Activated naive CD4-positive, alpha-beta T cell (primary cell): ENCODE data around the gene MXRA8.

Source experiments
- DNase-seq, 4 experiments: peaks; one replicate each; lab custom pipeline; 2025; lab: John Stamatoyannopoulos, UW

MXRA8 gene

DNA sequence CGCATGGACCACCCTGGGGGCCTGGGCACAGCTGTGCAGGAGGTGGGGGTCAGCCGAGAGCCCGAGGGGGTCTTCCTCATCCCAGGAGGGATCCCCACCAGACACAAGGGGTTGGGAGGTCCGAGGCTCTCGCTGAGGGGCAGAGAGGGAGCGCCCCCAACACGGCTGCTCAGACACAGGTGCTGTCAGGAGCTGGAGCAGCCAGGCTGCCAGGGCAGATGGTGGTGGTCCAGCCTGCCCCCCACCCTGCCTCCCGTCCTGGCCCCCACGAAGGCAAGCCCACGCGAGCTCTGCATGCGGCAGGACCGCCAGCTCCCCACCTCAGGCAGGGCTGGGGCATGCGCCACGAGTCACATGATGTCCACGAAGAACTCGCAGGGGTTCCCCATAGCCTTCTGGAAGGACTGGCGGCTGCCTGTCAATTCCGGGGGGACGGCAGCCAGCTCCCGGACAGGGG lies 22.5 kb downstream of the MXRA8 start:
- no peak for DNase-seq

- DNase-seq: no peak
Measured at GRCh38 chr1:1335283-1335682, 23.1 kb downstream of the MXRA8 start.

- no peak for DNase-seq
Measured at GRCh38 chr1:1334835-1335234, 23.5 kb downstream of the MXRA8 start.

DNA sequence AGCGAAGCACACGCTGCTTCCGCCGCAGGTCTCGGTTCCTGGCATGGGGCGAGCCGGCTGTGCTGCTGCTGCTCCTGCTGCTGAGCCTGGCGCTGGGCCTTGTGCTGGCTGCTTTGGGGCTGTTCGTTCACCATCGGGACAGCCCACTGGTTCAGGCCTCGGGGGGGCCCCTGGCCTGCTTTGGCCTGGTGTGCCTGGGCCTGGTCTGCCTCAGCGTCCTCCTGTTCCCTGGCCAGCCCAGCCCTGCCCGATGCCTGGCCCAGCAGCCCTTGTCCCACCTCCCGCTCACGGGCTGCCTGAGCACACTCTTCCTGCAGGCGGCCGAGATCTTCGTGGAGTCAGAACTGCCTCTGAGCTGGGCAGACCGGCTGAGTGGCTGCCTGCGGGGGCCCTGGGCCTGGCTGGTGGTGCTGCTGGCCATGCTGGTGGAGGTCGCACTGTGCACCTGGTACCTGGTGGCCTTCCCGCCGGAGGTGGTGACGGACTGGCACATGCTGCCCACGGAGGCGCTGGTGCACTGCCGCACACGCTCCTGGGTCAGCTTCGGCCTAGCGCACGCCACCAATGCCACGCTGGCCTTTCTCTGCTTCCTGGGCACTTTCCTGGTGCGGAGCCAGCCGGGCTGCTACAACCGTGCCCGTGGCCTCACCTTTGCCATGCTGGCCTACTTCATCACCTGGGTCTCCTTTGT lies 24.7 kb downstream of the MXRA8 start:
- DNase-seq: no peak

DNA sequence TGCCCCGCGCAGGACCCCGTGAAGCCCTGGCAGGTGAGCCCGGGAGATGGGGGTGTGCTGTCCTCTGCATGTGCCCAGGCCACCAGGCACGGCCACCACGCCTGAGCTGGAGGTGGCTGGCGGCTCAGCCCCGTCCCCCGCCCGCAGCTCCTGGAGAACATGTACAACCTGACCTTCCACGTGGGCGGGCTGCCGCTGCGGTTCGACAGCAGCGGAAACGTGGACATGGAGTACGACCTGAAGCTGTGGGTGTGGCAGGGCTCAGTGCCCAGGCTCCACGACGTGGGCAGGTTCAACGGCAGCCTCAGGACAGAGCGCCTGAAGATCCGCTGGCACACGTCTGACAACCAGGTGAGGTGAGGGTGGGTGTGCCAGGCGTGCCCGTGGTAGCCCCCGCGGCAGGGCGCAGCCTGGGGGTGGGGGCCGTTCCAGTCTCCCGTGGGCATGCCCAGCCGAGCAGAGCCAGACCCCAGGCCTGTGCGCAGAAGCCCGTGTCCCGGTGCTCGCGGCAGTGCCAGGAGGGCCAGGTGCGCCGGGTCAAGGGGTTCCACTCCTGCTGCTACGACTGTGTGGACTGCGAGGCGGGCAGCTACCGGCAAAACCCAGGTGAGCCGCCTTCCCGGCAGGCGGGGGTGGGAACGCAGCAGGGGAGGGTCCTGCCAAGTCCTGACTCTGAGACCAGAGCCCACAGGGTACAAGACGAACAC lies 25.4 kb downstream of the MXRA8 start:
- DNase-seq: no peak

DNA sequence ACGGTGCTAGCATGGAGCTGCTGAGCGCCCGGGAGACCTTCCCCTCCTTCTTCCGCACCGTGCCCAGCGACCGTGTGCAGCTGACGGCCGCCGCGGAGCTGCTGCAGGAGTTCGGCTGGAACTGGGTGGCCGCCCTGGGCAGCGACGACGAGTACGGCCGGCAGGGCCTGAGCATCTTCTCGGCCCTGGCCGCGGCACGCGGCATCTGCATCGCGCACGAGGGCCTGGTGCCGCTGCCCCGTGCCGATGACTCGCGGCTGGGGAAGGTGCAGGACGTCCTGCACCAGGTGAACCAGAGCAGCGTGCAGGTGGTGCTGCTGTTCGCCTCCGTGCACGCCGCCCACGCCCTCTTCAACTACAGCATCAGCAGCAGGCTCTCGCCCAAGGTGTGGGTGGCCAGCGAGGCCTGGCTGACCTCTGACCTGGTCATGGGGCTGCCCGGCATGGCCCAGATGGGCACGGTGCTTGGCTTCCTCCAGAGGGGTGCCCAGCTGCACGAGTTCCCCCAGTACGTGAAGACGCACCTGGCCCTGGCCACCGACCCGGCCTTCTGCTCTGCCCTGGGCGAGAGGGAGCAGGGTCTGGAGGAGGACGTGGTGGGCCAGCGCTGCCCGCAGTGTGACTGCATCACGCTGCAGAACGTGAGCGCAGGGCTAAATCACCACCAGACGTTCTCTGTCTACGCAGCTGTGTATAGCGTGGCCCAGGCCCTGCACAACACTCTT lies 26.2 kb downstream of the MXRA8 start:
- DNase-seq: no peak

GRCh38 chr1:1331068-1331965 lies 27.0 kb downstream of the MXRA8 start, which contains the start of gene TAS1R3:
TAS1R3 (plus strand) TSS chr1:1331280; CDS start chr1:1331346, 66 bp downstream.
- no peak for DNase-seq

DNA sequence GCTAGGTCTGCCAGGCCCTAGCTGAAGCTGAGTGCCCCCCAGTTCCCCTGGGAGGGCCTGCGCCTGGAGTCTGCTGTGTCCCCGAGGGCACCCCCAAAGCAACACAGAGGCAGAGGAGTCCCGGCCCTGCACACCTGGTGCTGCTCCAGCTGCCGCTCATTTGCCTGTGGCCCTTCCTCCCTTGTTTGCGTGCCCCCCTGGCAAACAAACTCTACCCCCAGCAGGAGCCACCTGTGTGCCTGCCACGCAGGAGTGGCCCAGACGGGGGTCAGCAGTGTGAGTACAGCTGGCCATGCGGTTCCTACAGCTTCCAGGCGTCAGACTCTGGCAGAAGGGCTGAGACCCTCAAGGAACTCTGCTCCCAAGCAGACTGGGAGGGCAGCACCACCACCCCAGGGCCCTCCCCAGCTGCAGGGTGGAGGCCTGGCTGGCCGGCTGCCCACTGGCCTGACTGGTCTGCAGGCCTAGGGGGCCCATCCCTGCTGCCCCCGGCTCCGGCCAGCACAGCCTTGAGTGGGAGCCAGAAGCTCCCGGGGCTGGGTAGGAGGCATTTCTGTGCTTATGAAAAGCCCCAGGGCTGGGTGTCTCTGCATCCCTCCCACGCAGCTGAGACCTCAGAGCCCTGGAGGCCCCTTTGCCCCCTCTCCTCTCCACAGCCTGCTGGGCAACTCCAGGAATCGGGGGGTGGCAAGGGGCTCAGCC lies 27.8 kb downstream of the MXRA8 start:
- no peak for DNase-seq

DNA sequence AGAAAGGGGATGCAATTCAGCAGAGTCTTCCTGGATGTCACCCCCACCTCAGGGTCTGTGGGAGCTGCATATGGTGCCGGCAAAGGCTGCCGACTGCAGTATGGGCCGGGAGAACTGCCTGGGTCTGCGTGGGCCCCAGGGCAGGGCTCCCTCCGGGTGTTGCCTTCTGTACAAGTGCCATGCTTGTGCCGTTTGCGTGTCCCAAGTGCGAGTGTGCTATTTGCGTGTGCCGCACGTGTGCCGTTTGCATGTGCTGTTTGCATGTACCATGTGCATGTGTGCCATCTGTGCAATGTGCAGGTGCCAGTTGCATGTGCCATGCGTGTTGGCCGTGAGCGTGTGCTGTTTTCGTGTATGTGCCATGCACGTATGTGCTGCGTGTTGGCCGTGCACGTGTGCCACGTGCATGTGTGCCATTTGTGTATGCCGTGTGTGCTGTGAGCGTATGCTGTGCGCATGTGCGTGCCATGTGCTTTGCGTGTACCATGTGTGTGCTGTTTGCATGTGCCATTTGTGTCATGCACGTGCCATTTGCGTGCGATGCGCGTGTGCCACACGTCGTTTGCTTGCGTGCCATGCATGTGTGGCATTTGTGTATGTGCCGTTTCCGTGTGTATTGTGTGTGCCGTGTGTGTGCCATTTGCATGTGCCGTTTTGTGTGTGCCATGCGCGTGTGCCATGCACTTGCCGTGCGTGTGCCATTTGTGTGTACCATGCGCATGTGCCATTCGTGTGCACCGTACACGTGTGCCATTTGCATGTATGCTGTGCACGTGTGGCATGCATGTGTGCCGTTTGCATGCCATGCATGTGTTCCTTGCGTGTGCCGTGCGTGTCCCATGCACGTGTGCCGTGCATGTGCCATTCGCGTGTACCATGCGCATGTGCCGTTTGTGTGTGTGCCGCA lies 28.8 kb downstream of the MXRA8 start:
- DNase-seq: no peak

DNA sequence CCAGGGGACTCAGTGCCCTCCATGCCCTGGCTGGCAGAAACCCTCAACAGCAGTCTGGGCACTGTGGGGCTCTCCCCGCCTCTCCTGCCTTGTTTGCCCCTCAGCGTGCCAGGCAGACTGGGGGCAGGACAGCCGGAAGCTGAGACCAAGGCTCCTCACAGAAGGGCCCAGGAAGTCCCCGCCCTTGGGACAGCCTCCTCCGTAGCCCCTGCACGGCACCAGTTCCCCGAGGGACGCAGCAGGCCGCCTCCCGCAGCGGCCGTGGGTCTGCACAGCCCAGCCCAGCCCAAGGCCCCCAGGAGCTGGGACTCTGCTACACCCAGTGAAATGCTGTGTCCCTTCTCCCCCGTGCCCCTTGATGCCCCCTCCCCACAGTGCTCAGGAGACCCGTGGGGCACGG lies 30.1 kb downstream of the MXRA8 start:
- DNase-seq: no peak

GRCh38 chr1:1327291-1327690 lies 31.1 kb downstream of the MXRA8 start:
- no peak for DNase-seq

GRCh38 chr1:1326075-1326605 lies 32.2 kb downstream of the MXRA8 start:
- no peak for DNase-seq

- DNase-seq: no peak
Measured at GRCh38 chr1:1325288-1326074, 32.9 kb downstream of the MXRA8 start.

- peak; percentile 89 to 95 (median 93) for DNase-seq
Measured at GRCh38 chr1:1324524-1325287, 33.6 kb downstream of the MXRA8 start, which contains the start of the genes CPTP and INTS11. CPTP (plus strand) TSS chr1:1324802; CDS start chr1:1326911, 2,109 bp downstream. INTS11 (minus strand) TSS chr1:1324660; CDS start chr1:1324608, 52 bp downstream.

- DNase-seq: no peak
Measured at GRCh38 chr1:1324084-1324523, 34.3 kb downstream of the MXRA8 start.

DNA sequence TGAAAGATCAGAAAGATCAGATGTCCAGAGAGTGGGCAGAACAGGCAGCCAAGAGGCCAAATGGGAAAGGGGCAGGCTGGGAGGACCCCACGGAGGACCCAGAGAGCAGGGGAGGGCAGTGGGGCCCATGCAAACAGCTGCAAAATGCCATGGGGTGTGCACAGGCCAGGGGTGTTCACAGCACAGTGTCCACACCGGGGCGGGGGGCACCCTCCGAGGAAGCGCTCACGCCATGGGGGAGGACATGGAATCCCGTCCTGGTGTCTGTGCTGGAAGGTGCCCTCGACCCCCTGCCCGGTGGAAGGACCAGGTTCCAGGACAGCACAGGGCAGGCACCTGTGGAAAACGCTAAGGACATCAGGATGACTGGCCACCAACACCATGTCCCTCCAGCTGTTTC lies 35.4 kb downstream of the MXRA8 start:
- no peak for DNase-seq

DNA sequence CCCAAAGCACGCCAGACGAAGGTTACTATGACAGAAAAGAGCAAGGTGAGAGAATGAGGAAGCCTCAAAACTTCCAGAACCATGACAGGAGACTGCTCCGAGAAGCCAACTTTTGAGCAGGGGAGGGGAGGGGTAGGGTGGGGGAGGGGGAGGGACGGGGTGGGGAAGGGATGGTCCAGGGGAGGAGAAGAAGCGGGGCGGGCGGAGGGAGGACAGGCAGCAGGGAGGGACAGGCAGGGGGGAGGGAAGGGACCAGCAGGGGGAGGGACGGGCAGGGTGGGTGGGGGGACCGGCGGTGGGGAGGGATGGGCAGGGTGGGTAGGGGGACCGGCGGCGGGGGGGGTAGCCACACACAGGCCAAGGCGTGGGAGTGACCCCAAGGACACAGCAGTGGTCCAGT lies 35.9 kb downstream of the MXRA8 start:
- DNase-seq: no peak

GRCh38 chr1:1321477-1321876 lies 36.9 kb downstream of the MXRA8 start:
- no peak for DNase-seq
